Ovary (tissue), 3 donors: ENCODE measurements around the gene SLIT2.

Experiments used
- EP300 ChIP-seq: sonication (generic); formaldehyde crosslinking; IDR thresholded peaks from one replicate; pipeline ENCODE4 v1.6.1; 2017; ENCODE audit warnings: antibody characterized with exemption
- POLR2A ChIP-seq: fragments of 450-650 bp; IDR thresholded peaks from one replicate; pipeline ENCODE4 v1.6.1; 2017; ENCODE audit warnings: antibody characterized with exemption, mild to moderate bottlenecking, moderate library complexity
- TF ChIP-seq, protein P1 (sequence below), 3 donors: fragments of 450-650 bp in 2 of 3; fragments of 200-600 bp in 1 of 3; IDR thresholded peaks; one replicate each; pipeline versions ENCODE4 v1.5.1 to v1.8.0; 2016 to 2022; ENCODE audit warnings: antibody characterized with exemption in 3 of 3, mild to moderate bottlenecking in 1 of 3
- donor health status: DM: no; HTN: no; CAD: no.

DNA sequence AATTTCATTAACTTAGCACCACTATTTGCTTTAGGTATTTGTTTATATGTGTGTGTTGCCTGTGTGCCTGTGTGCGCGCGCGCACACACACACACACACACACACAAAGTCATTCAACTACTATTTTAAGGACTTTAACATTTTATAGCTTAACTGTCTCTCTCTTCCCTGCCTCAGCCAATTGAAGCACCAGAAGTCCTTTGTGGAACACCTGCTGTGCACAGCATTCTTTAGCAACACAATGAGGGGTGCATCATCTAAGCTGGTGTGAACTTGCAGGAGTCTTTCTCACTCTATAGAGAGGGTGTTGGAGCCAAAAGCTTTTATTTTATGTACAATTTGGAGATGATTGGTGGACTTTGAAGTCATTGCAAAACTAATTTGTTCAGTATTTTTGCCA lies 31.3 kb downstream of the SLIT2 start:
- TF ChIP-seq, protein P1, sequence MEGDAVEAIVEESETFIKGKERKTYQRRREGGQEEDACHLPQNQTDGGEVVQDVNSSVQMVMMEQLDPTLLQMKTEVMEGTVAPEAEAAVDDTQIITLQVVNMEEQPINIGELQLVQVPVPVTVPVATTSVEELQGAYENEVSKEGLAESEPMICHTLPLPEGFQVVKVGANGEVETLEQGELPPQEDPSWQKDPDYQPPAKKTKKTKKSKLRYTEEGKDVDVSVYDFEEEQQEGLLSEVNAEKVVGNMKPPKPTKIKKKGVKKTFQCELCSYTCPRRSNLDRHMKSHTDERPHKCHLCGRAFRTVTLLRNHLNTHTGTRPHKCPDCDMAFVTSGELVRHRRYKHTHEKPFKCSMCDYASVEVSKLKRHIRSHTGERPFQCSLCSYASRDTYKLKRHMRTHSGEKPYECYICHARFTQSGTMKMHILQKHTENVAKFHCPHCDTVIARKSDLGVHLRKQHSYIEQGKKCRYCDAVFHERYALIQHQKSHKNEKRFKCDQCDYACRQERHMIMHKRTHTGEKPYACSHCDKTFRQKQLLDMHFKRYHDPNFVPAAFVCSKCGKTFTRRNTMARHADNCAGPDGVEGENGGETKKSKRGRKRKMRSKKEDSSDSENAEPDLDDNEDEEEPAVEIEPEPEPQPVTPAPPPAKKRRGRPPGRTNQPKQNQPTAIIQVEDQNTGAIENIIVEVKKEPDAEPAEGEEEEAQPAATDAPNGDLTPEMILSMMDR (IDR thresholded peaks at IDR 0.05) = no peak
- TF ChIP-seq POLR2A (no peak), EP300 (no peak)
